HepG2 (cell line): ENCODE data around the gene MARCHF9. TPM values are rescaled to one million over a fixed set of nuclear protein-coding genes. Genes with fewer than 3 reads are reported as not detected.

ENCODE experiments used
- HMGA1 ChIP-seq: sonication (generic); formaldehyde crosslinking; conservative IDR thresholded peaks from 2 replicates; pipeline ENCODE4 v1.4.0; 2020; ENCODE audit warnings: missing genetic modification reagents
- ZBTB40 ChIP-seq, 2 experiments: fragments of 450-650 bp in 1 of 2; sonication (generic) in 1 of 2; formaldehyde crosslinking in 1 of 2; IDR thresholded peaks; 2 replicates each; pipeline versions ENCODE4 v1.6.1 to v1.8.0; 2016 to 2022; ENCODE audit warnings: antibody characterized with exemption in 1 of 2, mild to moderate bottlenecking in 1 of 2, missing genetic modification reagents in 1 of 2
- ZNF318 ChIP-seq: sonication (generic); formaldehyde crosslinking; IDR thresholded peaks from 2 replicates; pipeline ENCODE4 v1.4.0; 2020; ENCODE audit warnings: mild to moderate bottlenecking, missing genetic modification reagents
- ZNF572 ChIP-seq: sonication (generic); formaldehyde crosslinking; IDR thresholded peaks from 2 replicates; pipeline ENCODE4 v1.5.1; 2020; ENCODE audit warnings: mild to moderate bottlenecking, missing genetic modification reagents
- polyA plus RNA-seq, 8 experiments: library from polyadenylated mRNA; depleted of rRNA in 3 of 8; stranded (reverse) in 7 of 8; unstranded in 1 of 8; fragments of >200 nt; fragmentation: Illumina TruSeq in 4 of 8; extraction: Trizol in 4 of 8; gene quantifications; 2 replicates each; pipeline versions ENCODE4 v1.2.1 to v1.2.3, GENCODE V29; 2011 to 2016; ENCODE audit warnings: low read depth in 4 of 8, missing spikeins in 1 of 8, mixed read lengths in 1 of 8; ENCODE audit not compliant: insufficient read depth in 1 of 8
- total RNA-seq, 5 experiments: library from RNA; depleted of rRNA; stranded (reverse); fragments of >200 nt; fragmentation: Illumina TruSeq; extraction: Trizol; gene quantifications; 2 replicates each; pipeline ENCODE4 v1.2.3, GENCODE V29; 2016; ENCODE audit warnings: low read depth in 1 of 5

Gene MARCHF9
- total and polyA plus RNA-seq, 2 of the 13 experiments (the other 11 are each of a cell fraction or from before 2014, with no cell fraction given) = 5.7 to 9.6 TPM

- TF ChIP-seq ZBTB40 (IDR thresholded peaks at IDR 0.05) (no peak), ZBTB40 (CRISPR knock-in tag; IDR thresholded peaks at IDR 0.05) (peak; percentile 62), HMGA1 (CRISPR knock-in tag) (no peak), ZNF318 (CRISPR knock-in tag) (no peak), ZNF572 (no peak; the same call in 1 of the 2 replicates)
Measured at GRCh38 chr12:57755454-57756372, 810 bp downstream of the MARCHF9 start (continued).
